Cerebellar cortex (tissue), 1 donor: Measurements from ENCODE around the gene DUSP7.

ENCODE experiments used
- DNase-seq: peaks from one replicate; pipeline ENCODE4 v3.0.0-alpha.2; 2015; ENCODE audit warnings: low spot score

Gene DUSP7, protein sequence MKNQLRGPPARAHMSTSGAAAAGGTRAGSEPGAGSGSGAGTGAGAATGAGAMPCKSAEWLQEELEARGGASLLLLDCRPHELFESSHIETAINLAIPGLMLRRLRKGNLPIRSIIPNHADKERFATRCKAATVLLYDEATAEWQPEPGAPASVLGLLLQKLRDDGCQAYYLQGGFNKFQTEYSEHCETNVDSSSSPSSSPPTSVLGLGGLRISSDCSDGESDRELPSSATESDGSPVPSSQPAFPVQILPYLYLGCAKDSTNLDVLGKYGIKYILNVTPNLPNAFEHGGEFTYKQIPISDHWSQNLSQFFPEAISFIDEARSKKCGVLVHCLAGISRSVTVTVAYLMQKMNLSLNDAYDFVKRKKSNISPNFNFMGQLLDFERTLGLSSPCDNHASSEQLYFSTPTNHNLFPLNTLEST

DNA sequence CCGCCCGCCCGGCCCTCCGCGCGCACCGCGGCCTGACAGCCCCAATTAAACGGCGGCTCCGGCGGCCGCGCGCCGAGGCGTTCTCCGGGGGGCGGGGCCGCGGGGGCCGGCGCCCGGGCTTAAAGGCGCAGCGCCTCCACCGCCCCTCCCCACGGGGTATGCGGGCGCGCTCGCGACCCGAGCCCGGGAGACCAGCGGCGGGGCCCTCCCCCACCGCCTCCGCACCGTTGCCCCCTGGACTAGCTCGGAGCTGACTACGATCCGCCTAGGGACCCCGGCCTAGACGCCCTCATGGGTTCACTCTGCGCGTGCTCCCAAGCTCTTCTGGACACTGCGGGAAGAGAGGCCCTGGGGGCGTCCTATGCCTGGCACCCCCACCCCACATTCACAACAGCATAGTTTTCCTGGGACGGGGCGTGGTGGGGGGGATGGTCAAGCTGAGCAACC, at the start of gene DUSP7:
Gene DUSP7, minus strand, starts transcription at position 51 of the 447 bp plus-strand sequence. CDS start 205 bp downstream, outside the sequence.
- DNase-seq, result peak; percentile 54

DNA sequence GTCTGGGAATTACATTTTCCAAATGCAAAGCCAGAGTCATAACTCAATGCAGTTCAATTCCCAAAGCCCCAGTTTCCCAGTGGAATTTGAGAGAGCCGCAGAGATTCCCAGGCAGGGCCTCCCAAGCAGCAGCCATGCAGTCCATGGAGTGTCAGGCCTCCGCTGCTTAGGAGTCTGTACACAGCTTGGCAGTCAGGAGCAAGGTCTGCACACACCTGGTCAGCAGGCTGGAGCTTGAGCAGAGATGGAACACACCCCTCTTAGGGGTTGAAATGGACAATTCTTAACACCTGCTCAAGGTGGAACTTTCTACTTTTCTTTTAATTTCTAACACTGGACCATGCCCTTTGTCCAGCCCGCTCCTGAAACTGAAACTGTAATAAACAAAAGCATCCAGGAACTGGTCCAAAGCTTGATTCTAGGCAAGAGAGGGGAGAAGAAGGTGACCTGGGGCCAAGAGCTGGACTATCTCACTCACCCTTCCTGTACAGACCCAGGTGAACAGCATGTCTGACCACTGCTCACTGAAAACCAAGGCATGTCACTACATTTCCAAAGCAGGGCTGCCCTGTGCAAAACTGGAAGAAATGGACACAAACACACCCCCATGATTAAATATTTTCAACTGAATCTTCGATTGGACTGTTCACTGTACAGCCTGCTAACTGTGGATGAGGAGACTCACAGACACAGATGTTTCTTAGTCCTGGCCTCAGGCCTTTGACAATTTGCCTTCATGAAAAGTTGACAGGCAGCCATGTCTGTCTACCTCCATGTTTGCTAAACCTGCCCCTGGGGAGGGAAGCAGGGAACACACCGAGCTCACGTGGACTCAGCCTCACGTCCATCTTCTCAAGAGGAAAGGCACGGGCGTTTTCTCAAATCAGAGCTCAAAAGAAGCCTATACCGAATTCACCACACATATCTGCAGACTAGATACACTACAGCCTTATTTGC, 48.6 kb upstream of the DUSP7 start:
- DNase-seq, result no peak

DNA sequence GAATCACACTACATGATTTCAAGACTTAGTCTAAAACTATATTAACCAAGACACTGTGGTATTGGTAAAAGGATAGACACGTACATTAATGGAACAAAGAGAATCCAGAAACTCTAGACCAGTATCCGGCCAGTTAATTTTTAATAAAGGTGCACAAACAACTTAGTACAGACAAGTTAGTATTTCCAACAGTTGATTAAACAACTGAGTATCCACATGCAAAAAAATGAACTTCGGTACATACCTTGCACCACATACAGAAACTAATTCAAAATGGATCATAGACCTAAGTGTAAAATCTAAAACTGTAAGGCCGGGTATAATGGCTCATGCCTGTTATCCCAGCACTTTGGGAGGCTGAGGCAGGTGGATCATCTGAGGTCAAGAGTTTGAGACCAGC, 46.6 kb upstream of the DUSP7 start:
- DNase-seq, result no peak

DNA sequence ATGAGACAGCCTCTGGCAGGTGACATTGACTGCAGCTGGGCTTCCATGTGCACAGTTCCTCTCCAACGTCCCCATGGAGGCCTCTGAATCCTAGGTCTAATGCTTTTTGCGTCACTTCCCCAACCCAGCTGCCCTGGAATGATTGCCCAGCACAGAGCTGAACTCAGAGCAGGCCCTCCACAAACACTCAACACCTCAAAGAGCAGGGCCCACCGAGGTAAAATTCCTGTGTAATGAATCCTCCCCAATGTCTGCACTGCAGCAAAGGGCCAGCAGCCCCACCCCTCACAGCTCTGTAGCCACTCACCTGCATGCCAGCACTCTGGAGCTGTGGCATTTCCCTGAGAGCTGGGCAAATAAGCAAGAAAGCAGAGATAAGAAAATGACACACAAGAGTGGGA, 42.6 kb upstream of the DUSP7 start:
- DNase-seq, result no peak

DNA sequence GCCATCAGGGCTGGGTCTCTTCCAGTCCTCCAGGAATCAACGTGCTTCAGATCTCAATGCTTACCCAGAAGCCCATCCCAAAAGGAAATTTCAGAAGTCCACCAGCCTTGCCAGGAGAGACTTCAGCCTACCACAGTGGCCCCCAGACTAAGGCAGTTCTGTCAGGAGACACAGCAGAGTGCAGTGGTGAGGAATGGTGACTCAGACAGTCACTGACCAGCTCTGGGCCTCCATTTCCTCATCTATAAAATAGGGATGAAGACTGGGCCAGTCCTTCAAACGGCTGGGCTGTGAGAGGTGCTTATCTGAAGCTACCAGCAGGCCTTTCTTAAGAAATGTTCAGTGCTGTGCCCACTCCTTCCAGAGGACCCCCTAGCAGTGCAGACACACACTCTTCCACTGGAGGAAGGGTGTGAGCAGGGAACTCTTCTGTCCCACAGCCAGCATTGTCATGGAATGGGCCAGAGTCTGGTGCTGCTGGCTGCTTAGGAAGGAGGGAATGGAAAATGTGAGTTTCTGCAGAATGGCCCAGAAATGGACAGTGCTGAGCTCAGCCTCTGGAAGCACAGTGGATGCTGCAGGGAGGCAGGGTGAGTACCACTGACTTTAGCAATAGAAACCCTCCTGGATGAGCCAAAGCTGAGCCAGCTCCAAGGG, 41.6 kb upstream of the DUSP7 start:
- no peak for DNase-seq

DNA sequence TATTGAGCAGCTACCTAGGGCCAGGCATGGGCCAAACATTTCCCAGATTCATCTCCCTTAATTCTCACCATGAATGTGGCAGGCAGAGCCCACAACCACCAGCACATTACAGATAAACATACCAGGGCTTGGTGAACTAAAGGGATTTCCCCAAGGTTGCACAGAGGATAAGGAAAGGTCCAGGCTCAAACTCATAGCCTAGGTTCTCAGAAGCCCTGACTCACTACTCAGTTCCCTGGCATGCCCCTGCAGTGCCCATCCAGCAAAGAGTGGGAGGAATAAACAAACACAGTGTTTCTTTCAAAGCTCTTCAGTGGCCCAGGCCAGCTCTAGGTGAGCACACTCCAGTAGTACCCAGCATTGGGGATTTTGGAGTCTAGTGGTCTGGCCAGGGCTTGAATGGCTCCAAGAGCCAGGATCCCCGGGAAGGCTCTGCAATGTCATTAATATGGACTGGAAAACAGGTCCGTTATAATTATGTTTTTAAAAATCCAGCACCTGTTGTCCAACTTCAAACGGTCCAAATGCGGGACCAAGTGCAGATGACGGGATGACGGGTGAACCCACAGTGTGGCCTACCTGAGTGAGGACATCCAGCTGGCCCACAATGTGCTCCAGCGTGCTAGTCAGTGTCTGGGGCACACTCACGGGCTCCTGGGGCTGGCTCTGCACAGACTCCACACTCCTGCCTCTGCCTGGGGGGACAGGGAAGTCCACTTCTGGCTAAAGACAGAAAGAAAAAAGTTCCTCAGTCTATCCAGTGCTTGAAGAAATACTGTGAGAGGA, 39.8 kb upstream of the DUSP7 start:
- DNase-seq, result no peak

DNA sequence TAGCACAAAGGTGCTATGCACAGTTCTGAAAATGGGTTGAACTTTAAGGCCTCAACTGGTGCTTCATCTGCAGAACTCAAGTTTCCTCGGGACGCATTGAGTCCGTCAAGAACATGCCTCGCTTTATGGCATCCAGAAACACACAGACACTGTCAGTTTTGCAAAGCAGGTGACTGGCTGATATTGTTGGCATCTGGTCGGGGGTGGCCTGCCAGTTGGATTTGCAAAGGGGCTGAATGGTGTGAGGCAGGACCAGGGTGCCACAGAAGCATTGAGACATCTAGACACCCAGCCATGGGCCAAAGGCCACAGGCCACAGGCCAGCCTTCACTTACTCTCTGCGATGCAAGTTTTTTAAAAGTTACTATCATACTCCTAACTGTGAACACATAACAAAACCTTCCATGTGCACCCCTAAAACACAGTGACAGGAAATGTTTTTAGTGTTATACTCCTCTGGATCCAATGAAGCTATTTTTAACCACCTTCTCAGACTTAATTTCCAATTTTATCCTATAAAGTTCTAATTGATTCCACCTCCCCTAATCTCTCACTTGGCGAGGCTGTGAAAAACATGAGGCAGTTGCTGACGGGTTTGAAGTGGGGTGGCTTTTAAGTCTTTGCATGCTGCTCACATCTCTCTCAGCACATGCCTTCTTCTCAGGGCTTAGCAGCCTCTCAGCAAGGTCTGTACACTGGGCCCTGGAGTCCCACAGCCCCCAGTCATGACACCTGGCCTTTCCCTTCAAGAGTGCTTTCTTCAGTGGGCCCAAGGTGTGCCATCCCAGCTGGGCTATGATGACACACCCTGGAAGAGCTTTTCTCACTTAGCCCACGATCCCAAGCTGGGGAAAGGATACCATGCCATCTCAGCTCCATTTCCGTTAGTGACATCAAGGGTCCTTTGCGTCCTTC, 38.5 kb upstream of the DUSP7 start:
- DNase-seq, result no peak

DNA sequence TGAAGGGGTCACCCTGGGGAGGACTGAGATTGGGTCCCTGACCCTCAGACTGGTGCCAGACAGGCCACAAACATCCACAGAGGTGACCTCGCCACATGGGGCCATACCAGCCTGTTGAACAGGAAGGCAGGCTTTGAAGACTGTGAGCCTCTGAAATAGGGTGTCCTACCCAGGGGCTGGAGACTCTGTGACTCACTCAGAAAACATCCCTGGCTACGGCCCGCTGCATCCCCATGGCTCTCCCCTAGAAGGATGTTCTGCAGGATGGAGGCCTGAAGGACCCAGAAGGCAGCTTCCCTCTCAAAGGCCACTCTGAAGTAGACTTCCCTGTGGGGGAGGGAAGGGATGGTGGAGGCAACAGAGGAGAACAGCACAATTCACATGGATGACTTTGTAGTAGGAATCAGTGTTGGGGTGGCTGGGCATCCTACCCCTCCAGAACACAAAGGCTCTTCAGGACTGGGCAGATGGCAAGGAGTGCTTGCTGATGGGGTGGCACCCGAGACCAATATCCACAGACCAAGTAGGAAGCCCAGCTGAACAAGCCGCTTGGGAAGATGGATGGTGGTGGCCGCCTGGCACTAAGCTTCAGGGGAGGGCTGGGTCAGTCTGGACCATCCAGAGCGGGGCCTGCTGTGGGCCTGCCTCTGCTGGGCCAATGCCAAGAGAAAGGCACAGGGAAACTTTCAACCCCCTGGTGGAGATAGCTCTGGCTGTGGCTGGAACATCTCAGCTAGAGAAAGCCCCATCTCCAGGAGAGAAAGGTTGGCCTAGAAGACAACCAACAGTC, 37.6 kb upstream of the DUSP7 start:
- DNase-seq, result no peak

DNA sequence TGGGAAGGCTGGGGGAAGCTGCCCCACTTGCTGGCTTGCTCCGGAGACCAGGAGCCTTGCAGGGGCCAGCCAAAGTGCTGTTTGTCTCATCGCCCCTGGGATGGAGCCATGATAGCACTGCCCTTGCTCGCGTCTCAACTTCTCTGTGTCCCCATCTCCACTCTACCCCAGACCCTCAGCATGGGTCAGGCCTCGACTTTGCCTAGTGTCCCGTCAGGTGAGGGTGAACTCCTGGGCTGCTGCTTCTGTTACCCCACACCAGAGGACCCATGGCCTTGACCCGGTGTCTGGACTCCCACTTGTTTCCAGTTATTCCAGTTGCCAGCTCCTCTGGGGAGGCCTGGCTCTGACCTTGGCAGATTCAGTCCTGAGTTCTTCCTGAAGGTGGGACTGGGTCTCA, 36.5 kb upstream of the DUSP7 start:
- DNase-seq, result no peak

DNA sequence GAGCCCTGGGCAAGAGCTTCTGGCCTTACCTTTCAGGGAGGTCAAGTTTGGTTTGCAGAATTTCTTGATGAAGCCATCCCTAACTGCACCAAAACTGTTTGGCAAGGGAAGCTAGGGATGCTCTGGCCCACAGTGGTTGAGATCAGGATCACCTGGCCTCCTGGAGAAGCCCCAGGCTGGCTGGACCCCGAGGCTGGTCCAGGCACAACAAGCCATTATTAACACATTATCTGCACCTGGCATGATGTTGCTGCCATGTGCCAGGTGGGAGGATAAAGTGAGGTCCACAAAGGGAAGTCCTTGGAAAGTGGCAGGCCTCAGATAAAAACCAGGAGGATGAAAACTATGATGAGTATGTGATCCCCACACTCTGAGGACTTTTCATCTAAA, 35.9 kb upstream of the DUSP7 start:
- DNase-seq, result no peak

DNA sequence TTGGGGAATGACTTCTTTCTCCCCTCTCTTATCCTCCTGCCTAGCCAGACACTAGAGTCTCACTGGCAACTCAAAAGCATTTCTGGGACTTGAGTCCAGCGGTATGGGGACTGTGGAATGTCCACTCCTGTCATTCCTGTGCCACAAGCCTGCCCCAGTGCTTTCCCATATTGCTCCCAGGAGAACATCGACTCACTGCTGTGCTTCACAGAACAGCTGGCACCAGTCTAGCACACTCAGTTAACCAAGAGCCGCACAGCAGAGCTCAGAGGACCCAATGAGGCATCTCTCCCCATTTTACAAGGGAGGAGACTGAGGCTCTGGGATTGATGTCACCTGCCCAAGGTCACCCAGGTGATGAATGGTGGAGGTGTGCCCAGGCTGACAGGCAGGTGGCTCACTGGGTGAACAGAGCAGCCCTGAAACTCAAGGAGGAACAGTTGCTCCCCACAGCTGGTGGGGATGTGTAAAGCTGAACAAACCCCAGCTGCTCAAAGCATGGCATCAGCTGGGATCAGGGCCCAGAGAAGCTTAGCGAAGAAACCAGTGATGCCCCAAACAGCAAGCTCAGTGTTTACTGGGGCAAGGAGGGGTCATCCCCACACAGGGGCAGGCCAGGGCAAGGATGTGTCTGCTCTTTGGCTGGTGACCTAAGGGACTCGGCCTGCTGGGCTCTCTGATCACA, 35.4 kb upstream of the DUSP7 start:
- no peak for DNase-seq

DNA sequence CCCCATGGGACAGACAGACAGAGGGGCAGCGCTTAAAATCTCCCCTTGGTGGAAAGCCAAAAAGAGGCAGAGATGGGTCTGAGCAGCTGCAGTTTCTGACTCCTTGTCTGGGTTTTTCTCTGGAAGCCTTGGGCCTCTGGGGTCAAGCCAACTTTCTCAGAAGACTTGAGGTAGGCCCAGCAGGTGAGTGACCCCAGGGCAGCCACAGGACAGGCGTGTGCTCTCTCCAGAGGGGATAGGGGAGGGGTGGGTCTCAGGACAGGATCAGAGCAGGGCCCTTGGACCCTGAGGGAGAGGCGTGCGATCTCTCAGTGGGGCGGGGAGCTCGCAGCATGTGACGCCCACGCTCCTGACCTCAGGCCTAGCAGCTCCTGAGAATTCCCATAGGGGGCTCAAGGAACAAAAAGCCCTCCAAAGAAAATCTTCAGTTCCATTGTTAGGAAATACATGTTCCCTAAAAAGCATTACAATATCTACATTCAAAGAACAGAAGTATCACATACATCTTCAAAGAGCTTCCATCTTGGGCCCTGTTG, 34.6 kb upstream of the DUSP7 start:
- DNase-seq, result no peak

DNA sequence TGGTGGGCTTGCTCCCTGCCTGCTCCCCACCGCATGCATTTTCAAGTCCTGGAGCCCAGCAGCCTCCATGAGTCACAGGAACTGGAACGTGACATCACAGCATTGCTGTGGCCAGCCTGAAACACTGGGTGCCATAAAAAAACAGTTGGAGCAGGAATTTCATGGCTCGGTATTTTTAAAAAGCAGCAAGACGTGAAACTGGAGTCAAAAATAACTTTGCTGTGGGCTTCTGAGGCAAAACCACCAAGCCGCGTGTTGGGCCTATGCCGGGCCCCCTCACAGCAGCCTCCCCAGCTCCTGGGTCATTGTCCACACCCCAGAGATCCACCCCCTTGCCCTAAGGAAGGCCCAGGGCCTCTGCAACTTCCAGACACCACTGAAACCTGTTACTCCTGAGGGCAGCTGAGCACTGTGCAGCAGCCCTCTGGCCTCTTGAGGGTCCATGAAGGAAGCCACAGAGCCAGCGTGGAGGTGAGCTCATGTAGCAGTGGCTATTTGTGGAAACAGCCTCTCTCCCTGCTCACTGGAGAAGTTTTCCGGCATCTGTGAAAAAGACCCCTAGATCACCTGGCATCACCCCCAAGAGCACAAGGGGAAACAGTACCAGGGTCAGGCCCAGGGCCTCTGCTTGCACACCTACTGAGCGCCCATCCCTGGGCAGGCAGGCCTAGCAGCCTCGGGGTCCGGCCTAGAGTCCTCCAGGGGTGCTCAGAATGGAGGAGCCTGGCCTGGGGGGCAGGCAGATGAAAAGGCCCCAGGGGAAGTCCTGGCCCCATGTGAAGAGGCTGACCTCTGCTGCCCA, 34.0 kb upstream of the DUSP7 start:
- no peak for DNase-seq

DNA sequence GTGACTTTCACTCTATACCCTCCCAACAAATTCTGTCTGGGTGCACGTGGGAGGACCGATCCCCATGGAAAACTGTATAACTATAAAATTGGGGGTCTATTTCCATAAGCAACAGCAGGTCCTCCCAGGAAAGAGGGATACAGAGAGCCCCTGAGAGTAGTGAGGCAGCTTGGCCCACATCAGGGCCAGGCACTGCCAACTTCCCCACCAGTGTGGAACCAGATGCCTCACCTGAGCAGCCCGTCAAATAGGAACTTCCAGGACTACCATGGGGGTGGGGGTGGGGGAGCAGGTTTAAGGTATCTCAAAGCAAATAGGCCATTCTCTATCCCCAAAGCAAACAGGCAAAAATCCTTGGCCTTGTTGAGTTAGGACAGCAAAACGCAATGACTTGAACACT, 33.3 kb upstream of the DUSP7 start:
- DNase-seq, result no peak

DNA sequence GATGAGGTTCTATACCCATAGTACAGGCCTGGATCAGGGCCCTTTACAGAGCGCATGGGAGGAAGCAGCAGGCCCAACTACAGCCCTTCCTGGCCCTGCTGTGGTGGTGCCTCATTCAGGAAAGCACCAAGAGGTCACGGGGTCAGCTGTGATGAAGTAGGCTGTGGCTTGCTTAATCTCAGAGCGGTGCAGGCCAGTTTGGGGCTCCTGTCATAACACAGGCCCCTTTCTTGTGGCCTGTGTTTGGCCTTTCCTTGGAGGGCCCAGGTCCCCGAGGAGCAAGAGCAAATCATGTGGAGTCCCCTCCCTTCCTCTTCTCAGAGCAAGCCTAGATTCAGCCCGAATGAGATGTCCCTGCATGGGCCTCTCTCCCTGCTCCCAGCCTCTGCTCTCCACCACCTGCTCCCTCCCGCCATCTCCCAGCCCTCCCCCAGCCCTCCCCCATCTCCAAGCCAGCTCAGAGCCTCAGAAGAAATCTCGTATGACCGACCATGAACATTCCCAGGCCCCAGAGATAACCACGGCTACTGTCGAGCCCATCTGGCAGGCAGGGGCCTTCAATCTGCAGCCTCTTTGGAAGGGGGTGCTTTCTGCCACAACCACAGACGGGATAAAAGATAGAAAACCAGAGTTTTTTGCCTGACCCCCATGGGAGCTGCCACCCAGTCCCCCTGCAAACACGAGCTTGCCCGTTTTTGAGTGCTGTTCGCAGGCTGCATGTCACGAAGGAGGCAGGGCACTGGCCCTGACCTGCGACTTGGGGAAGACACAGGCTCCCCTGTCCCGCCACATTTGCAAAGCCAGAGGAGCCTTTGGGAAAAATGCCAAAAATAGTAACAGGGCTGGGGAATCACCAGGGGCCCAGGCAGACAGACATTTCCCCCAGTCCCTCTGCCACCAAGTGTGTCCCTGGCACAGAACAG, 32.3 kb upstream of the DUSP7 start:
- no peak for DNase-seq

DNA sequence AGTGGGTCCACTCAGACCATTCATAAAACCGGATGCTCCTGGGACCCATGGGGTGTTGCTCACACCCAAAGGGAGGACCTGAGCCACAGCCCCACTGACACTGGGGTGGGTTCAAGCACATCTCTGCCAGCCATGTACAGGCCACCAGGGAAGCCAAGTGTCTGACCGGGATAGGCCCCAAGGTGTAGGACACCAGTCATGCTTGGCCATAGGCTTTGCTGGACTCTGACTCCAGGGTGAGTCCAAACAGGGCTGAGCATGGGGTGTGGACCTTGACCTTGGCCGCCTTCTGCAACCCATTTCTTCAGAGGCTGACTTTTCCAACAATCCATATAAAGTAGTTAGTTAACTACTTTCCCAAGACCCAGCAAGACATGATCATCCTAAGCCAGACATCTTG, 31.4 kb upstream of the DUSP7 start:
- DNase-seq, result no peak
